ENCODE results near the gene CHAMP1.

CHAMP1 gene

GRCh38 chr13:114313061-114313860 is 1.0 kb upstream of the CHAMP1 start:
- Histone ChIP-seq H3K9ac (ENCODE audit: low read length) (peak overlapping the region; percentile 90), H3K27ac (ENCODE audit: low read depth, low read length) (peak overlapping the region; percentile 90), H3K9me2 (replicated peaks; ENCODE audit: insufficient read depth, low read length) (no peaks in the 10 kb centered on the region), H4K20me1 (ENCODE audit: low read depth, low read length) (peaks cover 8% of the 10 kb centered on the region), H3F3A (ENCODE audit: insufficient read depth) (peaks cover 31% of the 10 kb centered on the region), H3K4me3 (ENCODE audit: insufficient read depth, low read length, poor library complexity, severe bottlenecking) (peak overlapping the region; percentile 59), H3K4me2 (ENCODE audit: low read depth, low read length, poor library complexity, severe bottlenecking) (peak overlapping the region; percentile 91), H3K79me2 (ENCODE audit: insufficient read depth, low read length) (peaks cover 46% of the 10 kb centered on the region), H3K27me3 (ENCODE audit: low read length) (no peaks in the 10 kb centered on the region), H2AFZ (ENCODE audit: low read depth, low read length, severe bottlenecking) (peak overlapping the region; percentile 59), H3K9me3 (ENCODE audit: insufficient read depth, low read length) (no peaks in the 10 kb centered on the region), H3K36me3 (ENCODE audit: low read length) (no peaks in the 10 kb centered on the region)
- TF ChIP-seq CTCF (IDR thresholded peaks at IDR 0.05; ENCODE audit: insufficient read depth, low read length, poor library complexity, severe bottlenecking) = no peak
- TF ChIP-seq EZH2phosphoT487 (conservative IDR thresholded peaks at IDR 0.05; ENCODE audit: low read length) = no peak

DNA sequence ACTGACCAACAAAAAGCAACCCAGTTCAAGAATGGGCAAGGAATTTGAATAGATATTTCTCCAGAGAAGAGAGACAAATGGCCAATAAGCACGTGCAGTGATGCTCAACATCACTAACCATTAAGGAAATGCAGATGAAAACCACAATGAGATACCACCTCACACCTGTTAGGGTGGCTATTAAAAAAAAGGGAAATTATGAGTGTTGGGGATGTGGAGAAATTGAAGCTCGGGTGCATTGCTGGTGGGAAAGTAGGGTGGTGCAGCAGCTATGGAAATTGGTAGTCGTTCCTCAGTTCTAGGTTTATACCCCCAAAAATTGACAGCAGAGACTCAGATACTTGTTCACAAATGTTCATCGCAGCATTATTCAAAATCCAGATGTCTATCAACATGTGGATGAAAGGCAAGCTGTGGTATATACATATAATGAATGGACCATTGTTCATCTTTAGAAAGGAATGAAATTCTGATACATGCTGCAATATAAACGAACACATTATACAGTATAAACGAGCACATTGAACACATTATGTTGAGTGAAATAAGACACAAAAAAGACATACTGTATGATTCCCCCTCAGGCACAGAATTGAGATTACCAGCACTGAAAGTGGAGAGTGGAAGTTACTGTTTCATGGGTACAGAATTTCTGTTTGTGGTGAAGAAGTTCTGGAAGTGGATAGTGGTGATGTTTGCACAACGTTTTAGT is 927 bp downstream of the CHAMP1 start:
- peaks cover 65% of the 10 kb centered on the region for H3K79me2 ChIP-seq (ENCODE audit: insufficient read depth, low read length)
- no peaks in the 10 kb centered on the region for H3K36me3 ChIP-seq (ENCODE audit: low read length)
- H3K4me2 ChIP-seq (ENCODE audit: low read depth, low read length, poor library complexity, severe bottlenecking) = peak overlapping the region; percentile 91
- peaks cover 22% of the 10 kb centered on the region for H4K20me1 ChIP-seq (ENCODE audit: low read depth, low read length)
- H3K9me2 ChIP-seq (replicated peaks; ENCODE audit: insufficient read depth, low read length) = no peaks in the 10 kb centered on the region
- peaks cover 31% of the 10 kb centered on the region for H3F3A ChIP-seq (ENCODE audit: insufficient read depth)
- H3K27me3 ChIP-seq (ENCODE audit: low read length) = no peaks in the 10 kb centered on the region
- peak overlapping the region; percentile 59 for H3K4me3 ChIP-seq (ENCODE audit: insufficient read depth, low read length, poor library complexity, severe bottlenecking)
- H3K27ac ChIP-seq (ENCODE audit: low read depth, low read length) = peak overlapping the region; percentile 90
- no peak for TF ChIP-seq EZH2phosphoT487 (conservative IDR thresholded peaks at IDR 0.05; ENCODE audit: low read length)
- no peak for TF ChIP-seq CTCF (IDR thresholded peaks at IDR 0.05; ENCODE audit: insufficient read depth, low read length, poor library complexity, severe bottlenecking)
- H3K9ac ChIP-seq (ENCODE audit: low read length) = peak overlapping the region; percentile 90
- no peak overlapping the region for H2AFZ ChIP-seq (ENCODE audit: low read depth, low read length, severe bottlenecking)
- no peaks in the 10 kb centered on the region for H3K9me3 ChIP-seq (ENCODE audit: insufficient read depth, low read length)

- H3K9me2 ChIP-seq (replicated peaks; ENCODE audit: insufficient read depth, low read length) = no peaks in the 10 kb centered on the region
- H3K79me2 ChIP-seq (ENCODE audit: insufficient read depth, low read length) = peaks cover 87% of the 10 kb centered on the region
- H3K9ac ChIP-seq (ENCODE audit: low read length) = no peak overlapping the region
- peaks cover 31% of the 10 kb centered on the region for H4K20me1 ChIP-seq (ENCODE audit: low read depth, low read length)
- peaks cover 21% of the 10 kb centered on the region for H3K36me3 ChIP-seq (ENCODE audit: low read length)
- H3F3A ChIP-seq (ENCODE audit: insufficient read depth) = peaks cover 14% of the 10 kb centered on the region
- no peaks in the 10 kb centered on the region for H3K27me3 ChIP-seq (ENCODE audit: low read length)
- no peak overlapping the region for H3K4me3 ChIP-seq (ENCODE audit: insufficient read depth, low read length, poor library complexity, severe bottlenecking)
- no peak overlapping the region for H3K27ac ChIP-seq (ENCODE audit: low read depth, low read length)
- H2AFZ ChIP-seq (ENCODE audit: low read depth, low read length, severe bottlenecking) = no peak overlapping the region
- H3K4me2 ChIP-seq (ENCODE audit: low read depth, low read length, poor library complexity, severe bottlenecking) = no peak overlapping the region
- no peaks in the 10 kb centered on the region for H3K9me3 ChIP-seq (ENCODE audit: insufficient read depth, low read length)
- TF ChIP-seq CTCF (IDR thresholded peaks at IDR 0.05; ENCODE audit: insufficient read depth, low read length, poor library complexity, severe bottlenecking) = no peak
- no peak for TF ChIP-seq EZH2phosphoT487 (conservative IDR thresholded peaks at IDR 0.05; ENCODE audit: low read length)
These were observed 4.3 kb downstream of the CHAMP1 start for GRCh38 chr13:114318624-114319023.

Measured in SU-DHL-6 (cell line).